T47D (cell line): ENCODE results near the gene LINC01488.

ENCODE experiments used
- DNase-seq, 2 experiments: peaks; one replicate each; pipeline versions ENCODE4 v3.0.0 to v3.0.0-alpha.2; 2011 to 2012; ENCODE audit warnings: low read depth in 1 of 2, low spot score in 1 of 2
- JUND ChIP-seq: IDR thresholded peaks from 2 replicates; pipeline ENCODE4 v1.6.1; 2012; ENCODE audit warnings: low read depth
- in situ Hi-C: cut with HindIII; loops from 2 replicates; pipeline ENCODE4 v1.10.0; 2016; ENCODE audit warnings: low sequenced_read_pairs, low pct_unique_long_range_greater_than_20kb

The LINC01488 gene

DNA sequence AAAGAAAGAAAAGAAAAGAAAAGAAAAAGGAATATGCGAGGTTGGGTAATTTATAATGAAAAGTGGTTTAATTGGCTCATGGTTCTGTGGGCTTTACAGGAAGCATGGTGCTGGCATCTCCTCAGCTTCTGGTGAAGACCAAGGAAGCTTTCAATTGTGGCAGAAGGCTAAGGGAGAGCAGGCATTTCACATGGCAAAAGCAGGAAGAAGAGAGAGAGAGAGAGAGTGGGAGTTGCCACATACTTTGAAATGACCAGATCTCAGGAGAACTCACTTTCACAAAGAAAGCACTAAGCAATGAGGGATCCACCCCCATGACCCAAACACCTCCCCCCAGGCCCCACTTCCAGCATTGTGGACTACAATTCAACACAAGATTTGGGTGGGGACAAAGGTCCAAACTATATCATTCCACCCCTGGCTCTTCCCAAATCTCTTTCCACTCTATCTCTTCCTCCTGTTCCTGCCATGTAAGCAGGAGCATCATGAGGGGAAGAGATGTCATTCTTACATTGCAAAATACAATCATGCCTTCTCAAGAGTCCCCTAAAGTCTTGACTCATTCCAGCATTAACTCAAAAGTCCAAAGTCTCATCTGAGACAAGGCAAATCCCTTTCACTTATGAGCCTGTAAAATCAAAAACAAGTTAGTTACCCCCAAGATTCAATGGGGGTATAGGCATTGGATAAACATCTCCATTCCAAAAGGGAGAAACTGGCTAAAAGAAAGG lies 38.9 kb downstream of the LINC01488 start:
- TF ChIP-seq JUND = no peak
- in situ Hi-C loops = no loop called here
- DNase-seq = no peak

DNA sequence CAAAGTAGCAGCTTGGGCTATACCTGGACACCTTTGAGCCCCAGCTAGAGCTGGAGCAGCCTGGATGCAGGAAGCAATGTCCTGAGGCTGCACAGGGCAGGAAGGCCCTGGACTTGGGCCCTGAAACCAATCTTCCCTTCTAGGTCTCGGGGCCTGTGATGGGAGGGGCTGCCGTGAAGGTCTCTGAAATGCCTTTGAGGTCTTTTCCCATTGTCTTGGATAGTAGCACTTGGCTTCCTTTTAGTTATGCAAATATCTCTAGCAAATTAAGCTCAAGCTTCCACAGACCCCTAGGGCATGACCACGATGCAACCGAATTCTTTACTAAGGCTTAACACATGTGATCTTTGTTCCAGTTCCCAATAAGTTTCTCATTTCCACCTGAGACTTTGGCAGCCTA lies 40.0 kb downstream of the LINC01488 start:
- in situ Hi-C loops = no loop called here
- peak in 1 of 2 experiments; percentile 78 for DNase-seq
- TF ChIP-seq JUND = no peak

DNA sequence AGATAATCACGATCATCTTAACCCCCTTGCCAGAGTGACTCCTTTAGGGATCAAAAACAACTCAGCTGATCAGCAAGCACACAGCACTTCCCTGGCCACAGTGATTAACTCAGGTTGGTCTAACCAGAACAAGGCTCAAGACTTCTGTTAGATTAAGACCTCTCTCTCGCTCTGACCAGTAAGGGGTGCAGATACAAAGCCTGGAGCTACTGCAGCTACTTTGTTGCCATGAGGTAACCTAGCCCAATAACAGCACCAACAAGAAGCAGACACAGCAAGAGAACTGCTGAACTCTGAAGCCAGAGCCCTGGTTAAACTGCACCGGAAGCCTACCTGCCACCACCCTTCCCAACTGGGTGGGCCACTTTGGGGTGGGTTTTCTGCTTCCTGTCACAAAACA lies 42.0 kb downstream of the LINC01488 start:
- in situ Hi-C loops = no loop called here
- no peak for TF ChIP-seq JUND
- DNase-seq = no peak

DNA sequence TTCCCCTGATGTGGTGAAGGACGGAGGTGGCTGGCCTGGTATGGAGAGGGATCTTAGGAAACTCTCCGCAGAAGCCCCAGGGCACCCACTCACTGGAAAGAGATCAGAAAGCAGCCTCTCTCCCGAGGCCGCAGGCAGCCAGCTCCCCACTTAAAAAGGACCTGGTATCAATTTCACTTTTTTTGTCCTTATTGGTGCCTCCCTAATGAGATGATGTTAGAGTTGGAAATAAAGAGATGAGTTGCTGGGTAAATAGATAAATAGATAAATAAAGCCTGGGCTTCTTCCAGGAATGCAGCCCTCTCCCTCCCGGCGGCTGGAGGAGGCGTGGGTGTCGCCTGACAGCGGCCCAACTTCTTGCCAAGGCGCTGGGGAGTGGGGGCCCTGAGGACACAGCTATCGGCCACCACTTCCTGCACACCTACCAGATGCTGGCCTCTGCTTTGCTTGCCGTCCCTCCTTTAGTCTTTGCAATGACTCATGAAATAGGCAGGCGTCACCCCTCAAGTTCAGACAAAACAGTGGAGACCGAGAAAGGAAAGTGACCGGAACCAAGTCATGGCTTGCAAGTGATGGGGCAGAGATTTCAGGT lies 42.9 kb downstream of the LINC01488 start:
- no peak for DNase-seq

DNA sequence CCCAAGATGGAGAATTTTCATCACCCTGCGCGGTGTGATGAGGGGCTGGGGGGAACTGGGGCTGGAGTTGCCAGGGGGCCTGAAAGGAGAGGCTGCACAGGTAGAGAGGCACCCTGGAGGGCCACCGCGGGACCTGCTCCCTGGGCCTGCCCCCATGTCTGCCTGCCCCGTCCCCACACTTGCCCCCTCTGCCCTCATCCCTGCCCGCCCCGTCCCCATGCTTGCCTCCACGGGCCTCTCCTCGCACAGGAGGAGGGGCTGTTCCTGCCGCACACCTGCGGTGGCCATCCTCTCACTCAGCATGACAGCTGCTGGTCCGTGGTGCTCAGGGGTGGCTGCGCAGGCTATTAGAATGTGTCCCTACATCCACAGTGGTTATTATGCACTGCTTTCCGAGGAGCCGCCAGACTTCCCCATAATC lies 43.5 kb downstream of the LINC01488 start:
- no peak for TF ChIP-seq JUND
- no peak for DNase-seq
- in situ Hi-C loops = no loop called here

More for the DNA sequence above, 42.9 kb downstream of the LINC01488 start:
- TF ChIP-seq JUND = no peak
- in situ Hi-C loops = no loop called here

DNA sequence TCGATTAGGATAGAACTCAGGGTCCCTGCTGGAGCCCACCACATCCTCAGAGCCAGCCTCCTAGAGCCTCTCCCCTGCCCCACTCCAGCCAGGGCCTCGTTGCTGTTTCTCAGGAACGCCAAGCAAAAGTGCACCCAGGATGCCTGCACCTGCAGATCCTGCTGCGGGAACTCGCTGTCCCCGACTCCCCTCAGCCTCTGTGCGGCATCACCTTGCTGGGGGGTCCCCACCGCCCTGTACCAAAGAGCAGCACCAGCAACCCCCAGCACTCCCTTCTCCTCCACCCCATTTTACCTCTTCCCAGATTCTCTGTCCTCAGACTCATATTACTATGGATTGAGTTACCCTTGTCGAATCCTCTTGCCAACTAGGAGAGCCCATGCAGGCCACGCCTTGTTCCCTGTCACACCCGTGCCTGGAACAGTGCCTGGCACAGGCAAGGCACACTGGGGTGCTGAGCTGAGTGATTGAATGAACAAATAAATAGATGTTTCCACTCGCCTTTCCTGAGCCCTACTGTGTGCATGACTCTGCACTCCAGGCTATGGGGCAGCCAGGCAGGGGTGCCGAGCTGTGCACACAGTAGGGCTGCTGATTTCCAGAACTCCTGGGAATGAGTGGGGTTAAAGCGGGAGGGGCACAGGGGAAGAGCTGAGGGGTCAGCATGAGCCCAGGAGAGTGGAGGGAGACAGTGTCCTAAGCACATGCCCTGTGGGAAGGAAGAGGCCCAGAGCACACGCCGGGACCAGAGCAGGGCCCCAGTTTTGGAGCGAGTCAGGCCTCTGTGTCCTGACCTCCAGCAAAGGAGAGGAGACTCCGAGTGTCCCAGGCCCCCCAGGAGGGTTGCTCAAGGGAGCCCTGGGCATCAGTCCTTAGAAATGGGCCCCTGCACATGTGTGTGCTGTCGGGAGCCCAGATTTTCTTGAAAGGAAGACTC lies 44.3 kb downstream of the LINC01488 start:
- TF ChIP-seq JUND = no peak
- DNase-seq = no peak
- in situ Hi-C loops = no loop called here

DNA sequence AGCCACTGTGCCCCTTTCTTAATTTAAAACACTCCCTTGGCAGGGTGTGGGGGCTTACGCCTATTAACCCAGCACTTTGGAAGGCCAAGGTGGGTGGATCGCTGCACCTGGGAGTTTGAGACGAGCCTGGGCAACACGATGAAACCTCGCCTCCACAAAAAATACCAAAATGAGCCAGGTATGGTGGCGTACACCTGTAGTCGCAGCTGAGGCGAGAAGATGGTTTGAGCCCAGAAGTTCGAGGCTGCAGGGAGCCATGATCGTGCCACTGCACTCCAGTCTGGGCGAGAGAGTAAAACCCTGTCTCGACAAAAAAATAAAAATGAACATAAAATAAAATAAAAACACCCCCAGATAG lies 45.0 kb downstream of the LINC01488 start:
- TF ChIP-seq JUND = no peak
- in situ Hi-C loops = no loop called here
- no peak for DNase-seq

DNA sequence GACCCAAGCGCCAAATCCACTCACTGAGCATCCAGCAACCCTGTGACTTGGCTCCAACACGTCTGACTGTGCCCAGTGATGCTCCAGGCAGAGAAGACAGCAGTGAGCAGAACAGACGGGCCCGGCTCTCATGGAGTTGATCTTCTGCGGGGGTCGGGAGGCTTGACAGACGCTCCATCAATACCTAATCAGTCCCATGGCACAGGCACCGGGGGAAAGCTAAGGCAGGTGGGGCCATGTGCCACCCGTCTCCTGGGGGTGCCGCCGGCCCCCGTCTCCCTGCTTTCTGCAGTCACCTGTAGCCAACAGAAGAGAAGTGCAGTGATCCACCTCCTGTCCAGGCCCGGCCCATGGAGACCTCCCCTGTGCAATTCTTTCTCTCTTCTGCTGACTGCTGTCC lies 47.5 kb downstream of the LINC01488 start:
- in situ Hi-C loops = no loop called here
- DNase-seq = no peak
- no peak for TF ChIP-seq JUND

DNA sequence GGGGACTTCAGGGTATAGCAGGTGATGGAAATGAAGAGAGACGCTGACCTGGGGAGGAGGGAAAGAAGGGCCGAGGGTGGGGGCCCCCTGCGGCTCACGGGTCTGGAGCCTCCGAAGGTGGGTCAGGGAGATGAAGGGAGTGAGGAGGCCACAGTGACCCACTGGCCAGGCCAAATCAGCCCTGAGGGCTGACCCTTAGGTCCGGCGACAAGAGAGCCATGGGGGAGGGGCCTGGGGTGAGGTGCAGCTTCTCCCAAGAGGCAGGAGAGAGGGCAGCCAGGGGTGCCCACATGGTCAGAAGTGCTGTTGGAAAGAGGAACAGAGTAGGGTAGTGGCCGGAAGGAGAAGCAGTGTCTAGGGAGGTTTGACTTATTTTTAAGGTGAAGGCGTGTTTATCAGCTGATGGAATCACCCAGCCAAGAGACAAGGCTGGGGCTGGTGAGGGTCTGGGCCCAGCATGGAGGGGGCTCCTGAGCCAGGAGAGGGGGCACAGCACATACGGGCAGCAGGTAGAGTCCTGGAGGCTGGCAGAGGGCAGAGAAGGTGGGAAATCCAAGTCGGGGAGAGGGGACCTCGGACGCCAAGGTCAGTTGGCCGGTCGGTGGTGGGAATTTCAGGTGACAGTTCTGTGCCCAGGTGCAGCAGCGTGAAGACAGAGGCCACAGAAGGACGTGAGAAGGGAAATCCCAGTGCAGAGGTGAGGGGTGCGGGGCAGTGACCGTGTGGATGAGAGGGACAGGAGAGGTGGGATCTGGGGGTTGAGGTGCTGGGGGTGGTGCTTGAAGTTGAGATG lies 49.0 kb downstream of the LINC01488 start:
- no peak for DNase-seq
- in situ Hi-C loops = no loop called here
- no peak for TF ChIP-seq JUND

DNA sequence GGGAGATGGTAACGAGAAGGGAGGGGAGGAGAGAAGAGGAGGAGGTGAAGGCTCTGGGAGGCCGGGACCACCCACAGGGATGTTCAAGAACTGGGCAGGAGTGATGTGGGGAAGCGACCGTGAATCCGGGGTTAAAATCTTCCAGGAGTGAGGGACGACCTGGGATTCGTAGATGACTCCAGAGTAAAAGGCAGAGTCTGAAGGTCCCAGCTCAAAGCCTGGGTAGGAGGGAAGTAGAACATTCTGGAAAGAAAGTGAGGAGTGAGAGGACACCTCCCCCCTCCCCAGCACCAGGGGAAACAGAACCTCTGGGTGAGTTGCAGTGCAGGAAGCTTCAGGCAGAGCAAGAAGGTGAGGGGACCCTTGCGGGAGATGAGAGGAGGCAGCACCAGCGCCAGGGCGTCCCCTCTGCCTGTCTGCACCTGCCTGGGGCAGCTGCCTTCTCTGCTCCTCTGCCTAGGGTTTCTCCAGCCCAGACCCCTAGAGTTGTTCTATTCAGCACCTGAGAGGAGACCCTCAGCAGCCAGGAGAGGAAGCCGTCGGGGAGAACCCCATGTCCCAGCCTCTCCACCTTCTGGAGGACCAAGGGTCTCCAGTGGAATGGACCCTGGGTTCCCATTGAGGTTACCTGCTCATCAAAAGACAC lies 49.7 kb downstream of the LINC01488 start:
- no peak for DNase-seq
- in situ Hi-C loops = no loop called here
- TF ChIP-seq JUND = no peak

DNA sequence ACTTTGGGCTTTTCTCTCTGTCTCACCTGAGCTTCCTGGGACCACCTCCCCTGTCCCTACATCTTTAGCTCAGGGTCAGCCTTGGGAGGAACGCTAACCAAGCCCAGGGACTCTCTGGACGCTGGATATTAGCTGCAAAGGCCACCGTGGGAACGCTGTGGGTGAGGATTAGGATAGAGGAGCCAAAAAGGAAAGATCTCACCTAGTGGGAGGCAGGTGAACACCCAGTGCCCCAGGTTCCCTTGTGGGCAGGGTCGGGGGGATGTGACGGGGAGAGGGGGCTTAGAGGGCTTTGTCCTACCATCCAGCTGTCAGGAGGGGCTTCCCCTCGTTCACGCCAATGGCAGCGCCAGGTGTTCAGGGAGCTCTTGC lies 50.2 kb downstream of the LINC01488 start:
- in situ Hi-C loops = no loop called here
- DNase-seq = no peak
- TF ChIP-seq JUND = no peak

DNA sequence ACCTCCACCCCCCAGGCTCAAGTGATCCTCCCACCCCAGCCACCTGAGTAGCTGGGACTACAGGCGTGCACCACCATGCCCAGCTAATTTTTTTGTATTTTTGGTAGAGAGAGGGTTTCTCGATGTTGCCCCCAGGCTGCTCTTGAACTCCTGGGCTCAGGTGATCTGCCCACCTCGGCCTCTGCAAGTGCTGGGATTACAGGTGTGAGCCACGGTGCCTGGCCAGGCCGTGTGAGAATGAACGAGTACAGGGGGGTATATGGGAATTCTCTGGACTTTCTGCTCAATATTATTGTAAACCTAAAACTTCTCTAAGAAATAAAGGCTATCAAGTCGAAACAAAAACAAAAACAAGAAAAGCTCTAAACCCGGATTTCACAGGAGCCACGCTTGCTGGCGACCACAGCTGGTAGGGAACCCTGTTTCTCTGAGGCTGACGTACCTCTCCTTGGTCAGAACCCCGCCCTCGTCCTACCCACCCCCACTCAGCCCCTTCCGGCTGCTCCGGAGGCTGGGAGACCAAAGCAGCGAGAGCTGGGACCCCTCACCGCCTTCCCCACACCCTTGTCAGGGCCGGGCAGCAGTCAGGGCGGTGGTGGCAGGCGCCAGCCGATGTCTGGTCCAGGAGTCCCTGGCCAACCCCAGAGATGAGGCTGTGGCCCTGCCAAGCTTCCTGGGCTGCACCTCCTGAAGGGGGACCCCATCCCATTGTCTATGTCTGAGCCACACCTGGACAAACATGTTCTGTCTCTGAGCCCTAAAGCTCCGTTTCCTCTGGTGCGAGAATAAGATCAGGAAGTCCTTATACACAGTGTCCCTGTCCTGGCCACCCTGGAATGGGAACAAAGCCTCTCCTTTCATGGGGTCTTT lies 52.1 kb downstream of the LINC01488 start:
- no peak for DNase-seq
- no peak for TF ChIP-seq JUND
- in situ Hi-C loops = no loop called here
